COLO668 (cell line): ENCODE results near the gene FBXO17.
A peak's percentile ranks its signal among the peaks of the same experiment; 100 is the strongest.
"Not testable (repeated sequence)": the region's sequence is repeated elsewhere in the genome, so short reads cannot be mapped to it uniquely, and the experiment has no call there.

Source experiments
- DNase-seq: peaks from one replicate; lab custom pipeline; 2025; ENCODE audit not compliant: unreplicated experiment; lab: John Stamatoyannopoulos, UW

FBXO17 gene

DNA sequence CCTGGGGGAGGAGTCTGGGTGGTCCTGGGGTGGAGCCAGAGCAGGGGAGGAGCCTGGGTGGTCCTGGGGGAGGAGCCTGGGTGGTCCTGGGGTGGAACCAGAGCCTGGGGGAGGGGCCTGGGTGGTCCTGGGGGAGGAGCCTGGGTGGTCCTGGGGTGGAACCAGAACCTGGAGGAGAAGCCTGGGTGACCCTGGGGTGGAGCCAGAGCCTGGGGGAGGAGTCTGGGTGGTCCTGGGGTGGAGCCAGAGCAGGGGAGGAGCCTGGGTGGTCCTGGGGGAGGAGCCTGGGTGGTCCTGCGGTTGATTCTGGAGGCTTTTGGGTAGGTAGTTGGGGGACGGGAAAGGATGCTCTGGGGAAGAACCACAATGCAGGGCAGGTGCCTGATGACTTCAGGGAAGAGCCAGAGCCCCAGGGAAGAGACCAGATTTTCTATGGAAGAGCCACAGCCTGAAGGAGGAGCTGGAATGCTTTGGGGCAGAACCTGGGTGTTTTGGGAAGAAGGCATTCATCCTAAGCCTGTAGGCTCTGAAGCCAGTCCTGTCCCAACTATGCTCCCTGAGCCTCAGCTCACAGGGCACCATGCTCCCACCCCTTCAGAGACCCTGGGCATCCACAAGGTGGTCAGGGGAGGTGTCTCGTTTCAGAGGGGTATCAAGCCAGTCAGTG is 29.8 kb downstream of the FBXO17 start:
- DNase-seq: no peak

DNA sequence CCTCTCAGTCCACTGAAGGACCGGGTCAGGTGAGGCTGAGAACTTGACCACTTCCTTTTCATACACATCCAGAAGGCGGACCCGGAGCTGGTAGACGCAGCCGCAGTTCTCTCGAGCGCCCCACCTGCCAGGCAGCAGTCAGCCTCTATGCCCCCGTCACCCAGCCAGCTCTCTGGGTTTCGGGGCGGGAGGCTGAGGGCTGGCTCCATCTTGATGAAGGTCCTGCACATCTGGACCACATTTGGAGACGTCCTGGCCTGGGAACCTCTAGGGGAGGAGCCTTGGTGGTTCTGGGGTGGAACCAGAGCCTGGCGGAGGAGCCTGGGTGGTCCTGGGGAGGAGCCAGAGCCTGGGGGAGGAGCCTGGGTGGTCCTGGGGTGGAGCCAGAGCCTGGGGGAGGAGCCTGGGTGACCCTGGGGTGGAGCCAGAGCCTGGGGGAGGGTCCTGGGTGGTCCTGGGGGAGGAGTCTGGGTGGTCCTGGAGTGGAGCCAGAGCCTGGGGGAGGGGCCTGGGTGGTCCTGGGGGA is 30.5 kb downstream of the FBXO17 start:
- peak; percentile 19 for DNase-seq

GRCh38 chr19:38942471-38943181 is 32.9 kb downstream of the FBXO17 start:
- DNase-seq: no peak

DNA sequence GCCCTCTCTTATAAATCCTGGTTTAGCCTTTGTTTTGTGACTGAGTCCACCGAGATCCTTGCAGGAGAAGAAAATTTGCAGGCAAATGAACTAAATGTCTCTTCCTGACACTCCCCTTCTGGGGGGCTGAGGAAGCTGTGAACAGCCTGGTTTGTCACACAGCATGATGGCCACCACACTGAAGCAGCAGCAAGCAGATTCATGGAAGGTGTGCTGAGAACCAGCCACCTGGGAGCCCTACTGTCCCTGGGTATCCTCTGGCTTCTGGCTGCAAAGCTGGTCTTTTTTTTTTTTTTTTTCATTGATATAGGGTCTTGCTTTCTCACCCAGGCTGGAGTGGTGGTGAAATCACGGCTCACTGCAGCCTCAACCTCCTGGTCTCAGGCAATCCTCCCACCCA is 33.6 kb downstream of the FBXO17 start:
- no peak for DNase-seq

- not testable (repeated sequence) for DNase-seq
Measured at GRCh38 chr19:38941466-38941865, 34.1 kb downstream of the FBXO17 start.

DNA sequence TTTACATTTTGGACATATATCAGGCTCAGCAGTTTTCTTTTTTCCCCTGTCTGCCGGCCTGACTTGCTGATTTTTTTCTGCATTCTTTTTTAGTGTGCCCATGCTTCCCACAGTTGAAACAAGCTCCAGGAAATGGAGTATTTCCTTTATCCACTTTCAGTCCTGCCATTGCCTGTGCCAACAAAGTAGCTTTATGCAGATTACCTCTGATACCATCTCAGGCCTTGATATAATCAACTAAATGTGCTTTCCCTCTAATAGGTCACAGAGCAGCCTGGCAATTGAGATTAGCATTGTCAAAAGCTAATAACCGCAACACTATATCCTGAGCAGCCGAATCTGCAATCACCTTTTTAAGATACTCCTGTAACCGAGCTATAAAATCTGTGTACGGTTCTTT is 35.6 kb downstream of the FBXO17 start:
- DNase-seq: no peak

DNA sequence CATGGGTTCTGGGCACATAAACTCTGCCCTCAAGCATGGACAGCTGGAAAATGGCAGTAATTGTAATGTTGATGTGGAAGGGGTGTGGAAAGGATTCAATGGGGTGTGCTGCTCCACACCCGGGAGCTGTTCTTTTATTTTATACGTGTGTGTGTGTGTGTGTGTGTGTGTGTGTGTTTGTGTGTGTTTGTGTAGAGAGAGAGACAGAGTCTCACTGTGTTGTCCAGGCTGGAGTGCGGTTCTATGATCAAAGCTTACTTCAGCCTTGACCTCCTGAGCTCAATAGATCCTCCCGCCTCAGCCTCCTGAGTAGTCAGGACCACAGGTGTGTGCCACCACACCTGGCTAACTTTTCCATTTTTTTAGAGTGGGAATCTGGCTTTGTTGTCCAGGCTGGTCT is 42.0 kb downstream of the FBXO17 start:
- DNase-seq: no peak

DNA sequence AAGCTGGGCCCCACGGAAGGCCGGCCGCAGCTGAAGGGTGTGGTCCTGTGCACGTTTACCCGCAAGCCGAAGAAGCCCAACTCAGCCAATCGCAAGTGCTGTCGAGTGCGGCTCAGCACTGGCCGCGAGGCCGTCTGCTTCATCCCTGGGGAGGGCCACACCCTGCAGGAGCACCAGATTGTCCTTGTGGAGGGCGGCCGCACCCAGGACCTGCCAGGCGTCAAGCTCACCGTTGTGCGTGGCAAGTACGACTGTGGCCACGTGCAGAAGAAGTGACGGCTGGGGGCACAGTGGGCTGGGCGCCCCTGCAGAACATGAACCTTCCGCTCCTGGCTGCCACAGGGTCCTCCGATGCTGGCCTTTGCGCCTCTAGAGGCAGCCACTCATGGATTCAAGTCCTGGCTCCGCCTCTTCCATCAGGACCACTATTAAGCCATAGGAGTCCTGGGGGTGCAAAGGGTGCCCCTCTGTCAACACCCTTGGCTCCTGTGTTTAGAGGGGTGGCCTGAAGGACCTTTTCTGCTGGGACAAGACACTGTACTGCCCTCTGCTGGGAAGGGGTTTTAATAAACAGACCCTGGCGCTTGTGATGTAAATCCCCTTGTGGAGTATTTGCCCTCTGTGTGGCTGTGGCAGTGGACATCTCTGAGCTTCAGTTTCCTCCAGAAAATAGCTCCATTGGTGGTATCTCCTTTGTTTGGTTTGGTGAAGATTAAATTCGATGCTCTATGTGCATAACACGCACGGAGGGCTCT is 42.9 kb downstream of the FBXO17 start:
- no peak for DNase-seq

GRCh38 chr19:38931521-38931793 is 44.1 kb downstream of the FBXO17 start:
- DNase-seq: no peak

DNA sequence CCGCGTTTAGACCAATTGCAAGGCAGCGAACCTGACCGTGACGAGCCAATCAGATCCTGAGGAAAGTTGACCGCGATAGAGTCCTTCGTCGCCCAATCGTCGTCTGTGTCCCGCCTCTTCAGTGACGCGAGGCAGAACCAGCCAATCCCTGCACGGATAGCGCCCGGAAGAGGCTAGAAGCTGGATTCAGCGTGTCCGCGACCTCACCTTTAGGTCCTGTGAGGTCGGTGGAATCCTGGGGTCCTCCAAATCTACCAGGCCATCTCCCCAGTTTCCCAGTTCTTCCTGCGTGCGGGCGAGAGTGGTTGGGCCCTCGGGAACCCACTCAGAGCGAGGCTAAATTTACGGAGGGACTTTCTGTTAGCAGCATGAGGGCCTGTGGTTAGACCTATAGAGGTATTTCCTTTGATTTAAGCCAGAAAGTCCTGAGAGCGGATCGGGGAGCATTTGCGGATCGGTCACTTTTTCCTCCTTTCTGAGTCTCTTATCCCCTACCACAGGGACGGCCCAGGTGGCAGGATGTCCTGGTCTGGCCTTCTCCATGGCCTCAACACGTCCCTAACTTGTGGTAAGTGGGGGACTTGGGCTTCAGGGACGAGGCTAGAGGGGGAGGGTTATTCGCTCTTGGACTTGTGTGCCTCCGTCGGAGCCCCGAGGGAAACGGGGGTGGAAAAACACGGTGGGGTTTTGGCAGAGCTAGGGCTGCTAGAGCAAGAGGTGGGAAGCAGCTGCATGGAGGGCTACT is 44.6 kb downstream of the FBXO17 start, which contains the start of gene MRPS12:
TSS of gene MRPS12 (plus strand) at position 169 of the 745 bp plus-strand sequence. CDS start at position 520, 351 bp downstream.
- peak; percentile 98 for DNase-seq

DNA sequence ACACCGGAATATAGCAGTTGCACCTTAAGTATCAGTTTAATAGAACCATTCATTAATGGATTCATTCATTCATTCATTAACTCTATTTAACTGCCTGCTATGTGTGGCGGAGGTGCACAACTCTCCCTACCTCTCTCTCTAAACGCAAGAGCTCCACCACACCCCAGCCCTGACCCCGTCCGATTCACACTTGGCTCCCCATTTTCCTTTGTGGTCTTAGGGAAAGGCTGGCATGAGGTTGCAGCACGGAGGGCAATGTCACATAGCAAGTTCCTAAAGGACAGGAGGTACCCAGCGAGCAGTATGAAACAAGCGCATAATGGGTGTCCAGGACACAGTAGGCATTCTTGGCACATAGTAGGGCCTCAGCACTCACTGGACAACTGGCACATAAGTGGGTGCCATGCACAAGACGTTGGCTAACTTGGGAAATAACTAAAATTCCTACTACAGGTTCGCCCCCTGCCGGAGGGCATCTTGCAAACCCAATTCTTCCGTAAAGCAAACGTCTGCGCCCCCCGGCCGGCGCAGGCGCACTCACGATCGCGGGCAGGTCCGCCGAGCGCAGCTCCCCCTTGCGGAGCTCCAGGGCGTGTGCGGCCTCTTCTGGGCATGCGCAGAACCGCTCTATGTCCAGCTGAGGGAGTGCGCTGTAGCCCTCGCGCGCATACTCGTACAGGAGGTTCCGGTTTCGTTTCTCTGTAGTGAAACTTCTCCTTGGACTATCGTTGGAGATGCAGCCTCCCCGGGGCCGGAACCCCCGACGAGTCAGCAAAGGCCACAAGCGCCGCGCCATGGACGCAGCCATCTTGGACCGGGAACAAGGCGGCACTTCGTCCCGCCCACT is 45.4 kb downstream of the FBXO17 start, which contains the start of gene SARS2:
TSS of gene SARS2 (minus strand) at position 835 of the 847 bp plus-strand sequence. CDS start at position 808, 27 bp downstream.
- DNase-seq: peak; percentile 94

DNA sequence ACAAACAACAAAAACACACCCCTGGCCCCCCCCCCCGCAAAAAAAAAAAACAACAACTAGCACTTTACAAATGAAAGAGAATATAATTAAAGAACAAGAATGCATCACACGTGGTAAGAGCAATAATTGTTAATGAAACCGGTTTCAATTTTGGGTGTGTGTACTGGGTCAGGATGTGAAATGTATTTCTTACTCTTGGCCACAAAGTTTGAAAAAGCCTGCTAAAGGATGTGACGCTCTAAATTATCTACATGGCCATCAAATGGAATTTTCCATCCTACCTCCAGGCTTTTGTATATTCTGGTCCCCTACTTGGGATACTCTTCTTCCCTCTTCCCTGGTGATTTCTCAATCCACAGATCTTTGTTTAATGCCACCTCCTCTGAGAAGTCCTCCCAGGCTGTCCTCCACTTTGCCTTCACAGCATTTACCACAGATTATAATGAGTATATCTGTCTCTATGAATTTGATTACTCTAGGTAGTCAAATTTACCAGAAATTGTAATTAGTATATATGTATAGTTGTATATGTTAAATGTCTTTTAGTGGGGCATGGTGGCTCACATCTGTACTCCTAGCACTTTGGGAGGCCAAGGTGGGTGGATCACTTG is 47.0 kb downstream of the FBXO17 start:
- DNase-seq: no peak

- no peak for DNase-seq
Measured at GRCh38 chr19:38924388-38924787, 51.2 kb downstream of the FBXO17 start.

- no peak for DNase-seq
Measured at GRCh38 chr19:38922482-38922881, 53.1 kb downstream of the FBXO17 start.

- DNase-seq: no peak
Measured at GRCh38 chr19:38921420-38922274, 53.9 kb downstream of the FBXO17 start.

DNA sequence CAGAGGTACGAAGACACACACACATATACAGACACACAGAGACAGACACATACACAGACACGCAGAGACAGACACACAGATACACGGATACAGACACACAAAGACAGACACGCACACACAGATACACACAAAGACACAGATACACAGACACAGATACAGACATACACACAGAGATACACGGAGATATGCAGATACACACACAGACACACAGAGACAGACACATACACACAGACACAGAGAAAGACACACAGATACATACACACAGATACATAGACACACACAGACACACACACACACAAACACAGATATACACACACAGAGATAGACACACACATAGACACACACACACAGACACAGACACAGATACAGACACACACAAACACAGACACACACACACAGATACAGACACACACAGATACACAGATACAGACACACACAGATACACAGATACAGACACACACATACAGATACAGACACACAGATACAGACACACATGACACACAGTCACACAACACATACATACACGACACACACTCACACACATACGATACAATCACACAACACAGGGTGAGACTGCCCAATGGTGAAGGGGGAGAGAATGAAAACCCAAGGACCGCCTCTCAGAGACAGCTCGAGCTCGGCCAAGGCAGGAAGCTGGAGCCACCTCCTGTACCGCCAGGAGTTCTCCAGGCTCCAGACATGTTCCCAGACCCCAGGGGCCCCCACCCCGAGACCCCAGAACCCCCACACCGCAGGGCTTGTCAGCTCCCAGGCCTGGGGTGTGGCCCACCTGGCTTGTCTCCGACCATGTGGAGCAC is 54.7 kb downstream of the FBXO17 start:
- no peak for DNase-seq

GRCh38 chr19:38919837-38920601 is 55.5 kb downstream of the FBXO17 start:
- no peak for DNase-seq
